Loucy (cell line): Measurements from ENCODE around the gene SYPL1.

Experiments used
- EZH2phosphoT487 ChIP-seq: fragments of 200-600 bp; IDR thresholded peaks from 2 replicates; pipeline ENCODE4 v1.6.1; 2018; ENCODE audit warnings: antibody characterized with exemption, mild to moderate bottlenecking, moderate library complexity, borderline replicate concordance
- TF ChIP-seq, protein P1 (sequence below): fragments of 200-600 bp; sonication (generic); conservative IDR thresholded peaks from 2 replicates; pipeline ENCODE4 v1.5.1; 2014; ENCODE audit warnings: mild to moderate bottlenecking, antibody characterized with exemption, low read length

- TF ChIP-seq, protein P1, sequence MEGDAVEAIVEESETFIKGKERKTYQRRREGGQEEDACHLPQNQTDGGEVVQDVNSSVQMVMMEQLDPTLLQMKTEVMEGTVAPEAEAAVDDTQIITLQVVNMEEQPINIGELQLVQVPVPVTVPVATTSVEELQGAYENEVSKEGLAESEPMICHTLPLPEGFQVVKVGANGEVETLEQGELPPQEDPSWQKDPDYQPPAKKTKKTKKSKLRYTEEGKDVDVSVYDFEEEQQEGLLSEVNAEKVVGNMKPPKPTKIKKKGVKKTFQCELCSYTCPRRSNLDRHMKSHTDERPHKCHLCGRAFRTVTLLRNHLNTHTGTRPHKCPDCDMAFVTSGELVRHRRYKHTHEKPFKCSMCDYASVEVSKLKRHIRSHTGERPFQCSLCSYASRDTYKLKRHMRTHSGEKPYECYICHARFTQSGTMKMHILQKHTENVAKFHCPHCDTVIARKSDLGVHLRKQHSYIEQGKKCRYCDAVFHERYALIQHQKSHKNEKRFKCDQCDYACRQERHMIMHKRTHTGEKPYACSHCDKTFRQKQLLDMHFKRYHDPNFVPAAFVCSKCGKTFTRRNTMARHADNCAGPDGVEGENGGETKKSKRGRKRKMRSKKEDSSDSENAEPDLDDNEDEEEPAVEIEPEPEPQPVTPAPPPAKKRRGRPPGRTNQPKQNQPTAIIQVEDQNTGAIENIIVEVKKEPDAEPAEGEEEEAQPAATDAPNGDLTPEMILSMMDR, result no peak
- no peak for TF ChIP-seq EZH2phosphoT487
These were observed 10.4 kb downstream of the SYPL1 start for GRCh38 chr7:106101726-106102125.
